ENCODE measurements around the gene SCNN1B. TPM values are rescaled to one million over a fixed set of nuclear protein-coding genes. Genes with fewer than 3 reads are reported as not detected.

The SCNN1B gene
- total and polyA plus RNA-seq, 8 donors: 0.47 to 2.3 (median 1.0) TPM

DNA sequence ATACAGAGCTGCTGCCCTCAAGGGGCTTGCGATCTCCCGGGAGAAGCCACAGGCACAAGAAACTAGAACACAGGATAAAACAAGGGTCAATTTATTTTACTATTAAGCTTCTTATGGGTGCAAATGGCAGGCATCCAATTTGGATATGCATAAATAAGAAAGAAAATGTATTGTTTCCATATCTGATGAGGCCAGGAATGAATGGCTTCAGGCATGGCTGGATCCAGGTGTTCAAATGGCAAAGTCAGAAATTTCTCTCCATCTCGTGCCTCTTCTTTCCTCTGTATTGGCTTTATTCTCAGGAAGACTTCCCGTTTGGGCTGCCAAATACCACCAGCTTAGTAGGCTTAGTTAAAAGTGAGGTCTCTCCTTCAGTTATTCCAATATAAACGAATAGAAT, 43.1 kb downstream of the SCNN1B start:
- no peak for DNase-seq
- Histone ChIP-seq H3K9me3 (no peaks in the 10 kb centered on the region), H3K36me3 (no peaks in the 10 kb centered on the region), H3K27me3 (no peaks in the 10 kb centered on the region), H3K4me1 (no peaks in the 10 kb centered on the region), H3K4me3 (no peak overlapping the region), H3K27ac (no peak overlapping the region)
- TF ChIP-seq, protein P1, sequence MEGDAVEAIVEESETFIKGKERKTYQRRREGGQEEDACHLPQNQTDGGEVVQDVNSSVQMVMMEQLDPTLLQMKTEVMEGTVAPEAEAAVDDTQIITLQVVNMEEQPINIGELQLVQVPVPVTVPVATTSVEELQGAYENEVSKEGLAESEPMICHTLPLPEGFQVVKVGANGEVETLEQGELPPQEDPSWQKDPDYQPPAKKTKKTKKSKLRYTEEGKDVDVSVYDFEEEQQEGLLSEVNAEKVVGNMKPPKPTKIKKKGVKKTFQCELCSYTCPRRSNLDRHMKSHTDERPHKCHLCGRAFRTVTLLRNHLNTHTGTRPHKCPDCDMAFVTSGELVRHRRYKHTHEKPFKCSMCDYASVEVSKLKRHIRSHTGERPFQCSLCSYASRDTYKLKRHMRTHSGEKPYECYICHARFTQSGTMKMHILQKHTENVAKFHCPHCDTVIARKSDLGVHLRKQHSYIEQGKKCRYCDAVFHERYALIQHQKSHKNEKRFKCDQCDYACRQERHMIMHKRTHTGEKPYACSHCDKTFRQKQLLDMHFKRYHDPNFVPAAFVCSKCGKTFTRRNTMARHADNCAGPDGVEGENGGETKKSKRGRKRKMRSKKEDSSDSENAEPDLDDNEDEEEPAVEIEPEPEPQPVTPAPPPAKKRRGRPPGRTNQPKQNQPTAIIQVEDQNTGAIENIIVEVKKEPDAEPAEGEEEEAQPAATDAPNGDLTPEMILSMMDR (IDR thresholded peaks at IDR 0.05): no peak
- no peak for FAIRE-seq
- intact Hi-C loops (cut with DNase I): no loop called here
- WGBS, 2 donors: 69 to 81% methylated on average over 5 of the region's 5 CpGs
- no peak for ATAC-seq

DNA sequence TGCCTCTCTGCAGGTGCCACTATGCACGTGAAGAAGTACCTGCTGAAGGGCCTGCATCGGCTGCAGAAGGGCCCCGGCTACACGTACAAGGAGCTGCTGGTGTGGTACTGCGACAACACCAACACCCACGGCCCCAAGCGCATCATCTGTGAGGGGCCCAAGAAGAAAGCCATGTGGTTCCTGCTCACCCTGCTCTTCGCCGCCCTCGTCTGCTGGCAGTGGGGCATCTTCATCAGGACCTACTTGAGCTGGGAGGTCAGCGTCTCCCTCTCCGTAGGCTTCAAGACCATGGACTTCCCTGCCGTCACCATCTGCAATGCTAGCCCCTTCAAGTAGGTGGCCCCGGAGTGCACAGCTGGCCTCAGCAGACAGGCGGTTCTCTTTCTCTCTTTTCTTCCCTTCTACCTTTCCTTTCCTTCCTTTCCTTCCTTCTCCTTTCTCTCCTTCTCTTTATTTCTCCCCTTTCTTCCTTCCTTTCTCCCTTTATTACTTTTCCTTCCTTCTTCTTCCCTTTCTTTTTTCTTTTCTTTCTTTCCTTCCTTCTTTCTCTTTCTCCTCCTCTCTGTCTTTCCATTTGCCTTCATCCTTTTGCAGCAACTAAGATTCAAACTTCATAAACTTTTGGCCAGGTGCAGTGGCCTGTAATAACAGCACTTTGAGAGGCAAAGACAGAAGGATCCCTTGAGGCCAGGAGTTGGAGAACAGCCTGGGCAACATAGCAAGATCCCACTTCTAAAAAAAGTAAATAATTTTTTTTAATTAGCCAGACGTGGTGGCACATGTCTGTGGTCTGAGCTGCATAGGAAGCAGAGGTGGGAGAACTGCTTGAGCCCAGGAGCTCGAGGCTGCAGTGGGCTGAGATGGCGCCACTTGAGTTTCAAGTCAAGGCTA, 46.7 kb downstream of the SCNN1B start:
- no peak overlapping the region for H3K27ac ChIP-seq
- TF ChIP-seq, protein P1 (IDR thresholded peaks at IDR 0.05): no peak
- no peaks in the 10 kb centered on the region for H3K4me1 ChIP-seq
- no peak overlapping the region for H3K4me3 ChIP-seq
- H3K27me3 ChIP-seq: no peaks in the 10 kb centered on the region
- H3K36me3 ChIP-seq: no peaks in the 10 kb centered on the region
- ATAC-seq (no peak), FAIRE-seq (no peak), DNase-seq (no peak)
- H3K9me3 ChIP-seq: no peaks in the 10 kb centered on the region
- WGBS, 2 donors: 65 to 68% methylated on average over 18 of the region's 18 CpGs
- intact Hi-C loops (cut with DNase I): no loop called here

GRCh38 chr16:23351360-23351759, 49.3 kb downstream of the SCNN1B start:
- 48 to 50% methylated on average over 5 of the region's 5 CpGs for WGBS, 2 donors
- Histone ChIP-seq H3K36me3 (no peaks in the 10 kb centered on the region), H3K4me3 (no peak overlapping the region), H3K9me3 (no peaks in the 10 kb centered on the region), H3K27ac (no peak overlapping the region), H3K4me1 (no peaks in the 10 kb centered on the region), H3K27me3 (no peaks in the 10 kb centered on the region)
- intact Hi-C loops (cut with DNase I): no loop called here
- DNase-seq (peak in 4 of 6 donors; percentile 61 to 74 (median 70)), ATAC-seq (peak; percentile 51 to 89 (median 78)), FAIRE-seq (no peak)
- TF ChIP-seq, protein P1 (IDR thresholded peaks at IDR 0.05): no peak

GRCh38 chr16:23353440-23353839, 51.3 kb downstream of the SCNN1B start:
- Histone ChIP-seq H3K9me3 (no peaks in the 10 kb centered on the region), H3K27ac (no peak overlapping the region), H3K4me1 (no peaks in the 10 kb centered on the region), H3K36me3 (no peaks in the 10 kb centered on the region), H3K27me3 (no peaks in the 10 kb centered on the region), H3K4me3 (no peak overlapping the region)
- no peak for FAIRE-seq
- intact Hi-C loops (cut with DNase I): no loop called here
- ATAC-seq: peak; percentile 79 to 82 (median 82)
- peak in 4 of 6 donors; percentile 58 to 68 (median 64) for DNase-seq
- TF ChIP-seq, protein P1 (IDR thresholded peaks at IDR 0.05): no peak

- WGBS, 2 donors: 76 to 84% methylated on average over 9 of the region's 9 CpGs
- peak in 1 of 6 donors; percentile 51 for DNase-seq
- H3K36me3 ChIP-seq: no peaks in the 10 kb centered on the region
- no peaks in the 10 kb centered on the region for H3K4me1 ChIP-seq
- intact Hi-C loops (cut with DNase I): no loop called here
- H3K4me3 ChIP-seq: no peak overlapping the region
- no peaks in the 10 kb centered on the region for H3K27me3 ChIP-seq
- TF ChIP-seq, protein P1 (IDR thresholded peaks at IDR 0.05): no peak
- no peak for FAIRE-seq
- no peaks in the 10 kb centered on the region for H3K9me3 ChIP-seq
- H3K27ac ChIP-seq: no peak overlapping the region
- ATAC-seq: no peak
Observed at GRCh38 chr16:23354246-23354645, 52.1 kb downstream of the SCNN1B start.

Measured in pancreas (tissue), 10 donors.